HG03558 (cell line): Measurements from ENCODE around the gene LAS1L.
"Not testable (repeated sequence)": the region's sequence is repeated elsewhere in the genome, so short reads cannot be mapped to it uniquely, and the experiment has no call there.

Experiments
- ATAC-seq: cut with Tn5 transposase; IDR thresholded peaks from one replicate; pipeline ENCODE4 v1.9.1; 2021; ENCODE audit warnings: moderate number of reproducible peaks; ENCODE audit not compliant: unreplicated experiment; ENCODE audit errors: extremely low read depth

Gene LAS1L

GRCh38 chrX:65534450-65535292 is at the start of gene LAS1L:
Gene LAS1L (minus strand): TSS chrX:65534787. CDS start chrX:65534715, 72 bp downstream.
- ATAC-seq: peak; percentile 99

DNA sequence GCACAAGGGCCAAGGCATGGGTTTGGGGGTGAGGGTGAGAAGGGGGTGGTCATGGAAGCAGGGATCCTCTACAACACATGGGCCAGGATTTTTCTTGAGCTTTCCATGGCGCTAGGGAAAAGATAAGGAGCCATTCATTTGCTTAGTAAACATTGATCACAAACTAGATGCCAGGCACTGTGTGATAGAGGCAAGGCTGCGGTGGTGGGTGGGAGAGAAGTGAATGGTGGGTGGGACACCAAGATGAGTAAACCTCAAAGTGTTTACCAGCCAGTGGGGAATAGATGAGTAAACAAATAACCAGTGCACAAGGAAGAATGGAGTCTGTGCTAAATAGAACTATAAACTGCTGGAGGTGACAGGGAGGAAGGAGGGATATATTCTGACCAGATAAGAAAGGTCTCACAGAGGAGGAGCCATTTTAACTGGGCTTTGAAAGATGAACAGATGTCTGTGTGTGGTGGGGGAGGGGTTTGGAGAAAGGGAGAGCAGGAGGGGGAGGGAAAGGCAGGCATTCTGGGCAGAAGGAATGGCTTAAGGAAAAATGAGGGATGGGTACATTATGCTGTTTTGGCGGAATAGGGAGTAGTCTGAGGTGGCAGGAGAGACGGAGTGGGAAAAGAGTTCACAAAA is 48.0 kb upstream of the LAS1L start:
- ATAC-seq: no peak

DNA sequence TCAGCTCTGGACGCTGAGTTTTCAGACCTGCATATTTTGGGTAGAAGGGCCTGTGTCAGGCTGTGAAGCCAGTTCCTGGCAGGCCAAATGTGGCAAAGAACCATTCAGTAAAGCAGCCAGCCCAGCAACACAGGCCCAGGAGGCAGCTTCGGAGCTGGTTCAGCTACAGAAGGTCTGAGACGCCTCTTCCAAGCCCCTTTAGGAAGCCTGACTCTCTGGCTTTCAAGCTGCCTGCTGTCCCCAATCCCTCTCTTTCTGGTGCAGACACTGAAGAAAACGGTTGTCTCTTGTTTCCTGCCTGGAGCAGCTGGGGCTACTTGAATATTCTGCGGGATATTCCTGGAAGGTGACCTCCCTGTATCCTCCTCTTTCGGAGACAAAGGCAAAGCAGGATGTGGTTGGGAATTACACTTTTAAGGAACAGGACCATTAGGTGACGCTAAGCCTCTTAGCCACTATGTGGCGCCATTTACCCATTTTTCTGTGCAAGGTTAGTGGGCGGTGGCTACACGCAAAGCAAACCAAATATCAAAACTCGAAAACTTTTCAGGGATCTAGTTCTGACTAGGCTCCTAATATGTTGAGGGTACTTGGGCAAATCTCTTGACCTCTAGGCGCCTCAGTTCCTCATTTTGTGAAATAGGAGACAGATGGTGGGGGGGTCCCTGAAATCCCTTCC is 47.2 kb upstream of the LAS1L start:
- peak; percentile 79 for ATAC-seq

DNA sequence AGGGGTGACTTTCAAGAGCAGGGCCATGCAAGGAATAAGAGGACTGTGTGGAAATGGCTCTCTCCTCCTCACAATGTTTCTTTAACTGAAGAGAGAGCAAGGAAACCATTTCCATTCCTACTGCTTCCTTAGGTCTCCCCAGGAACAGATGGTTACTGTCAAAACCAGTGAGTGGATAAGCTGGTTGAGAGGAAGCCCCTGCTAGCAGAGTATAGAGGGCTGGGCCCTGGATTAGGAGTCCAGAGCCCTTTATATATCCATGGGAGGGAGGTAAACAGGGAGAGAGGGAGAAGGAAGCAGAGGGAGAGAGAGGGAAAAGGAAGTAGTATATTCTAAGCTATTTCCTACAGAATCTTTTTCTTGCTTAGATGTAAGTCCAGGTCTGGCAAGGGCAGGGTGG is 43.8 kb upstream of the LAS1L start:
- ATAC-seq: no peak

- ATAC-seq: no peak
Observed at GRCh38 chrX:65576160-65576559, 41.6 kb upstream of the LAS1L start.

GRCh38 chrX:65575022-65575421 is 40.4 kb upstream of the LAS1L start:
- no peak for ATAC-seq

GRCh38 chrX:65574356-65574755 is 39.8 kb upstream of the LAS1L start:
- no peak for ATAC-seq

DNA sequence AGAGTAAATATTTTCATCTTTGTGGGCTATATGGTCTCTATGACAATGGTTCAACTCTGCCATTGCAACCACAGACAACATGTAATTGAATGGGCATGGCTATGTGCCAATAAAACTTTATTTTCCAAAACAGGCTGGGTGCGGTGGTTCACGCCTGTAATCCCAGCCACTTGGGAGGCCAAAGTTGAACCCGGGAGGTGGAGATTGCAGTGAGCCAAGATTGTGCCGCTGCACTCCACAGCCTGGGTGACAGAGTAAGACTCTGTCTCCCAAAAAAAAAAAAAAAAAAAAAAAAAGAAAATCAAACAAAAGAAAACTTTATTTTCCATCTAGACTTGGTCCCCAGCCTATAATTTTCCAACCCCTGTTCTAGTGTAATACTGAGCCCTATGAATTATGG is 38.4 kb upstream of the LAS1L start:
- ATAC-seq: no peak

- not testable (repeated sequence) for ATAC-seq
Observed at GRCh38 chrX:65562850-65563249, 28.3 kb upstream of the LAS1L start.

DNA sequence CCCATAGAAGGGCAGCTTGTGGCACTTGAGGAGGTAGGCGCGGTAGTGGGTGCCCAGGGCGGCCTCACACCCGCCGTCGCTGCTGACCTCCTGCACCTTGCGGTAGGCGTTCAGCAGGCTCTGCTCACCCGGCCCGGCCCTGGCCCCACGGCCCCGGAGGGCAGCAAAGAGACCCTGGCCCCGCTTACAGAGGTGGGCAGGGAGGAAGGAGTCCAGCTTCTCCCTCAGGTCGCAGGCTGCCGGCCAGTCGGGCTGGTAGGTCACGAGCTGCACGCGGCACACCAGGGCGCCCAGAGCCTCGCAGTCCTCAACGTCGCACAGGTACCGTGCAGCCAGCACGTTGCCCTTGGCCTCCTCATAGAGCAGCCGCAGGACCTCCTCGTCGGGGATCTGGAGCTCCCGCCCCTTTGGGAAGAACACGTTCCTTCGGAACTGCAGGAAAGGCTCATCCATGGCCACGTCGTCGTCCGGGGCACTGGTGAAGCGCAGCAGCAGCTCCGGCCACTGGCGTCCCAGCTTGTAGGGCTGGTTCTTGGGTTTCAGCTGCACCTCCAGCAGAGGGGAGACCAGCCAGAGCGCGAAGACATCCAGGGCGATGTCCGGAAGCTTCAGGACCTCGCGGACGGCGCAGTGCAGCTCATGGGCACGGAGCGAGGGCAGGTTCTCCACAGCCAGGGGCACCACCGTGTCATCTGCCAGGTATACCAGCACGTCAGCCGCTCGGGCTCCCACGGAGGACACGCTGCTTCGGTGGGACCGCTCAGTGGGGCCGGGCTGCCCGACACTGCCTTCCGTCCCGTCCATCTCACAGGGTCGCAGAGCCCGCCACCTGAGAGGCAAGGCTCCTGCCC is 17.1 kb upstream of the LAS1L start:
- ATAC-seq: no peak

GRCh38 chrX:65551086-65551485 is 16.5 kb upstream of the LAS1L start:
- ATAC-seq: no peak

DNA sequence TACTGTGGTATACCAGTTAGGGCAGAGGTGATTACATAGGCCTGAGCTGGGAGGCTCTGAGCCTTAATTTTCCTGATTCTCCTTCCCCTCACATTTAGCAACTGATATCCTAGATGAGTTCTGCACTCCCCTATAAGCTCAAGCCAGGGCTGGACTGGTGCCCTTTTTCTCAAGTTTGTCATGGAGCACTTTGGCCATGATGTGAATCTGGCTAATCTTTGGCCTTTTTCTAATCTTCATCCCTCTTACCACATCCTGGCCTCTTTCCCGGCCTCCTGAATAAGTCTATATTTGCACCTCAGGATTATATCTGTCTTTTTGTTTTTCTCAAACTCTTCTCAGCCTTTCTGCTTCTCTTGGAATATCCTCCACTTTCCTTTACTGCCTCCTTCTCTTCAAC is 10.9 kb upstream of the LAS1L start:
- no peak for ATAC-seq

GRCh38 chrX:65537229-65537628 is 2.6 kb upstream of the LAS1L start:
- ATAC-seq: no peak

DNA sequence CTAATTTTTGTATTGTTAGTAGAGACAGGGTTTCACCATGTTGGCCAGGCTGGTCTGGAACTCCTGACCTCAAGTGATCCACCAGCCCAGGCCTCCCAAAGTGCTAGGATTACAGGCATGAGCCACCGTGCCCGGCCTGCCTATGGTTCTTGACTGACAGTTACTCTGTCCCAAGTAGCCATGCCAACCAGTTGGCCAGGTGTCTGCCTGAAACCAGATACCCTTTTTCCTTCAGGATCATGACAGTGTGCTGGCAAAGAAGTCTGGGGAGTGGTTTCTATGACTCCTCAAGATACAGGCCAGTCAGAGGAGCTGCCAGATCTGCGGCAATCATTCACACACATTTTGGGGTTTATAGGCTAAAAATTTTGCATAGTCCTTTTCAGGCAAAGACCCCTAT is 1.7 kb upstream of the LAS1L start:
- ATAC-seq: no peak

GRCh38 chrX:65532016-65532415 is 2.6 kb downstream of the LAS1L start:
- ATAC-seq: no peak

DNA sequence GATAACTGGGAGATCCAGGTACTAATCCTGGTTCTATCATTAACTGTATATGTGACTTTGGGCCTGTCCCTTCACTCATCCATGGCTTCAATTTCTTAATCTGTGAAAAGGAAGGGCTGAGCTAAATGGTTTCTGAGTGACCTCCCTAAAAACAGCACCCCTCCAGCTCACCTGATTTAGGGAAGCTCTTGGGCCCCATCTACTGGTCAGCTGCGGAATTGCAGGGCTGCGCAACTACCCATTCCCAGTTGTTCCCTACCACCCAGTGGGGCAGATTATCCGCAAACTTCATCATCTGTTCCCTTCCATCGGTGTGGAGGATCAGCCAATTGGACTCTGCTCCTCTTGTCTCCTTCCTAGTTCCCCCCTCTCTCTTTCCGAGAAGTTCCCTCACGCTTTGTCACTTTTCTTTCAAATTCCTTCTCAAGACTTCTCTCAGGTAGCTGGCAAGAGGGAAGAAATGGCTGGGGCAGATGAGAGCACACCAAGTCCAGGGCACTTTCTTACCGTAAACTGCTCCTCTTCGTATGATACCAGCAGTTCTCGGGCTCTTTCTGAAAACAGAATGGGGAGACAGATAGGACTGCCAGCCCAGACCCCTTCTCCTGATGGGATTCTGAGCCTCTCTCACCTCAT is 5.8 kb downstream of the LAS1L start:
- no peak for ATAC-seq

DNA sequence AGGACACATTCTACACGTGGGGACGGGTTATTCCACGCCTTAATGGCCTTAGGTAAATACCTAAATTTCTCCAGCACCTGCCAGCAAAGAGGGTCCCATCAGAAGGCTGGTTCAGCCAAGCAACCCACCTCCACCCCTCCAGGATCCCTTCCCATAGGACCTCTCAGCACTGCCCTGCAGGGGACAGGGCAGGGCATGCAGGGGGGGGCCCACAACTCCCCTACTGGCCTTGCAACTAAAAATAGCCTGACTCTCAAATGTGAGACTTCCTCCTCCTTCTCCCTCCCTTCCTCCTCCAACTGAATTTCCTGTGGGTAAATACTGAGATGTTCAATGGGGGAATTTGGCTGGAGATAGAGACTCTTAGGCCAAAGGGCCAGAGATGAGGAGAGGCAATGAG is 6.3 kb downstream of the LAS1L start:
- ATAC-seq: no peak

- no peak for ATAC-seq
Observed at GRCh38 chrX:65524139-65524538, 10.4 kb downstream of the LAS1L start.

- no peak for ATAC-seq
Observed at GRCh38 chrX:65522739-65523372, 11.7 kb downstream of the LAS1L start.
